Stimulated activated CD4-positive, alpha-beta T cell treated with anti-CD3 and anti-CD28 coated beads, Interleukin-2, amount 100 ng/mL, for 48 hours (primary cell): Measurements from ENCODE around the gene IL17REL.

Experiments used
- DNase-seq, 2 donors: peaks; one replicate each; pipeline ENCODE4 v3.0.0-alpha.2; 2020

The IL17REL gene

DNA sequence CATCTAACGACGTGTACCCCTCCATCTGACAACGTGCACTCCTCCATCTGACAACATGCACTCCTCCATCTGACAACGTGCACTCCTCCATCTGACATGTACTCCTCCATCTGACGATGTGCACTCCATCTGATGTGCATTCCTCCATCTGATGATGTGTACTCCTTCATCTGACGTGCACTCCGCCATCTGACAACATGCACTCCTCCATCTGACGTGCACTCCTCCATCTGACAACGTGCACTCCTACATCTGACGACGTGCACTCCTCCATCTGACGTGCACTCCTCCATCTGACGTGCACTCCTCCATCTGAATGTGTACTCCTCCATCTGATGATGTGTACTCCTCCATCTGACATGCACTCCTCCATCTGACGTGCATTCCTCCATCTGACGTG, 8.0 kb upstream of the IL17REL start:
- no peak for DNase-seq

- DNase-seq, result no peak
These were observed 6.8 kb upstream of the IL17REL start for GRCh38 chr22:50019316-50019715.

- DNase-seq, result no peak
These were observed 6.2 kb upstream of the IL17REL start for GRCh38 chr22:50018608-50019285.

DNA sequence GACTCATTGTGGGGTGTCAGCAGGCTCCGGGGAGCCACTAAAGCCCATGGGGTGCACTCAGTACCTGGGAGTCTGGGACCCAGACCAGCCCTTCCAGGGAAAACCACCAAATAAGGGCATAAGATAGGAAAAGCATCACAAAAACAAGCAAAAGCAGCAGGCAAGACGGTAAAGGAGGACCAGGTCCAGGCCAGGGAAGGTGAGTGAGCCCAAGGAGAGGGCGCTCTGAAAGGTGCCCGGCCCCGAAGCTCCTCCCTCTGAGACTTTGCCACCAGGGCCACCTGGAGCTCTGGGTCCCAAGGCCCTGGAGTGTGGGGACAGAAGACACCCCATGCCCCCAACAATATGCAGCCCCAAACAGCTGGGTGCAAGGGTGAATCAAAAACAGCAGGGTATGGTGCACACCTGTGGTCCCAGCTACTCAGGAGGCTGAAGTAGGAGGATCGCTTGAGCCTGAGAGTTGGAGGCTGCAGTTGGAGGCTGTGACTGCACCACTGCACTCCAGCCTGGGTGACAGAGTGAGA, 5.2 kb upstream of the IL17REL start:
- DNase-seq, result no peak

DNA sequence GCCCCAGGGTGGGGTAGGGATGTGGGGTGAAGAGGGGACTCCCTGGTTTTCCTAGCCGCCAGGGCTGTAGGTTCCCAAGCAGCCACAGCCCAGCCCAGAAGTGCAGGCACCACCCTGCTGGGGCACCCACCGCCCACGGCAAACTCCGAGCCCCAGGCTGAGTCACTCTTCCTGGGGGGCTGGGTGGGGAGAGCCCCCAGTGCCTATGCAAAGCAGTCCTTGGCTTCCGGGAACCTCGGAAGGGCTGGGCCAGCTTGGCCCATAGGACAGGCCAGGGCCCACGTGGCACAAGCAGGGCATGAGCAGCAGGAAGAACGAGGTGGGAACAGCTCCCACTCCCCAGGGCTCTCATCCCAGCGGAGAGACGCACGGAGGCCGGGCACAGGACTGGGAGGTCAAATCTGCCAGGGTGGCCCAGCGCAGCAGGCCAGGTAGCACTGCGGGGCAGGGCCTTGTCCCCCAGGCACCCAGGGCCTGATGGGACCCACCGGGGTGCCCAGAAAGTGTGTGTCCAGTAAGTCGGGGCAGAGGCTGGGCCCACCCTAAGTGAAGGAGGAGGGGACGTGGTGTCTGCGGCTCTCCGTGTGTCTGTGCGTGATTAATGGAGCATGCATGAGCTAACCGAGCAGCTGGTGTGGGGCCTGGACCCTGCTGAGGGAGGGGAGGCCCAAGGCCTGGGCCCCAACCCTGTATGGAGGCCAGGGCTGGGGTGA, 4.6 kb upstream of the IL17REL start:
- DNase-seq, result peak; percentile 74 to 76

DNA sequence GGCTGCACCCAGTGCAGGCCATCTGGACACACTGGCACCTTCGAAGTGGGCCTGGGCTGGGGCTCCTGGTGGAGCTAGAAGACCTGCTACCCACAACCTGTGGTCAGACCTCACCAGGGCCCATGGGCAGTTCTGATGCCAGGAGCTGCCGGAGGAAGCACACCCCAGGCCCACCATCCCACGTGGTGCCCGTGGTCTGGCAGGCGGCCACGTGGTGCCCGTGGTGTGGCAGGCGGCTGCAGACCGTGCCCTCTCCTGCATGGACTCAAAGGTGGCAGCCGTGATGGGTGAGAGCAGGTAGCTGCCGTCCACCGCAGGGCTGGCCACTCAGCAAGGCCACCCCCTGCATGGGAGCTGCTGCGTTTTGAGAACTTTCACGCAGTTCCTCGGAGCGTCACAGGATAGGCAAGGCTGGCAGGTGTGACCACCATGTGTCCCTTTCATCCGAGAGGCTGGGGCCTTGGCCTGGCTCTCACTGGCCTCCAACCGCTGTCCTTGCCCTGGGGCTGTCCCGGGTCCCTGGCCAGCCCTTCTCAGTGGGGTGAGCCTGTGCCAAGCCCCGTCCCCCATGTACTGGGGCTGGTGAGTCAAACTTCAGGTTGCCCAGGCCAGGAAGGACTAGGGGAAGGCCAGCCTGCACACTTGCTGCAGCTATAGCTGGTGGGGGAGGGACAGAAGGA, 3.9 kb upstream of the IL17REL start:
- no peak for DNase-seq

- DNase-seq, result no peak
These were observed 3.1 kb upstream of the IL17REL start for GRCh38 chr22:50015451-50016307.

GRCh38 chr22:50014655-50015401, 2.3 kb upstream of the IL17REL start:
- DNase-seq, result no peak

DNA sequence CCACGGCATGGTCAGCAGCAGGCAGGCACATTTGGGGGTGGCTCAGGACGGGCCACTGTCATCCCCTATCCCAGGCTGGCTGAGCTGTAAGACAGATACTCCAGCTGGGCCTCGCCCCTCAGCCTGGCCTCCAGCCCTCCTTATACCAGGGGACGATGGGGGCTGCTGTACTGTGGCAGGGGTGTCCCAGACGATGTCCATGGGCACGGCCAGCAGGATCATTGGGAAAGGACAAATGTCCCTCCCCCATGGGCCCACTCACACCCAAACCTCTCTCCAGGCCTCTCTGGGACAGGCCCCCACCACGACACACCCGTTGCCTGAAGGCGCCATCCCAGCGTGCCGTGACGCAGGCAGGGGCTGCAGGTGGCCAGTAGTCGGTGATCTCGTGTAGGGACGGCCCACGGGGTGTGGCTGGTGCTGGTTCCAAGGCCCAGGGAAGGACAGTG, 1.5 kb upstream of the IL17REL start:
- DNase-seq, result no peak

DNA sequence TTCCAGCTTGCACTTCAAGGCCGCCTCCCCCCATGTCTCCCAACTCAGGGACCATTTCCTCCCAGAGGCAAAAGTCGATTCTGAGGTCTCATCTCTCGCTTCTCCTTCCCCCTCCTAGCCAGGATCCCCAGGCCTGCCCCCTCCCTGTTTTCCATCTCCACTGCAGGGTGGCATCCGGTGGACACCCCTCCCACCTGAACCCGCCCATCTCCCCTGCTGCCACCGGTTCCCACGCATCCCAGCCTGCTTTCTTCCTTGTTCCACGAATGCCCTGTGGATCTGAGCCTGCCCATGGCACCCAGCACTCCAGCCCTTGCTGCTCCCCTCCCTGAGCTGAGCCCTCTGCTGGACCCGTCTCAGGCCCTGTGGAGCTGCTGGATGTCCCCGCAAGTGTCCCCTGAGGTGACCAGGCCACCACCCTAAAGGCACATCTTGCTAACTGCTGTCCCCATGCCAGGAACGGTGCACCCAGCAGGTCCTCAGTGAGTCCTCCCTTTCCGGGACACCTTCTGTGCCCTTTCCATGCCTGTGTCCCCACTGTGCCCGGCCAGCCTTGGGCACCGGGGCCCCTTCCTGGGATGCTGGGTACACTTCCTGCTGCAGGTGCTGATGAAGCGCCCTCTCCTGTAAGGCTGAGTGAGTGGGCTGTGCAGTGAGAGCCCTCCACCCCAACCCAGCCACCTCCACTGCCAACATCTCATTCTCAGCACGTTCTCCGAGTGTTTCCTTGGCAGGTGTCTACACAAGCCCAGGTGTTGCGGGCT, 936 bp downstream of the IL17REL start:
- no peak for DNase-seq

DNA sequence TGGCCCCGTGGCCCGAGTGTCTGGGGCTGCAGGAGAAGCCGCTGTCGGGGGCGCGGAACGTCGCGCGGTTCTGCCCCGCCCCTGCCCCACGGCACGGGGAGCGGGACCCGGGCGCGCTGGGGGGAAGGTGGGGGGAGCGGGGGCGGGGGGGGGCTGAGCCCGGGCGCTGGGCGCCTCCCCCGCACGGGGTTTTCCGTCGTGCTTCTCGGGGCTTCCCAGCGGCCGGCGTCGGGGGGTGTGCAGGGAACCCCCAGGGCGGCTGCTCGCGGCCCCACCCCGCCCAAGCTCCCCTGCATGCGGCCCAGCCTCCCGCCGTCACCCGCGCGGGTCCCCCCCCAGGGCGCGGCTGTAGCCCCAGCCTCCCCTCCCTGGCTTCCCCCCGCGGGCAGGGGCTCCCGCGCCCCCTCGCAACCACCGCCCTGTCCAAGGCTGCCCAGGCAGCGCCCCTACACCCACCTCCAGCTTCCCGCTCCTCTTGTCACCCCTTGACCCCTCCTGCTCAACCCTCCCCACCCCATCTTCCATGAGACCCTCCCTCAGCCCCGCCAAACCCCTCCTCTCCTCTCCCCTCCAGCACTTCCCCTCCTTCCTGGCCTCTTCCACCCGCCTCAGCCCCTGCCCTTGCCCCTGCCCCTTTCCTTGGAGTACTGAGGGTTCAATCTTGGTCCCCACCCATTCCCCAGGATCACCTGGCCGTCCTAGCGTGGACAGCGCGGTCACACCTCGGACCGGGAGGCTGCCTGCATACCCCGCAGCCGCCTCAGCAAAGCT, 1.7 kb downstream of the IL17REL start:
- no peak for DNase-seq

- DNase-seq, result no peak
These were observed 2.5 kb downstream of the IL17REL start for GRCh38 chr22:50009765-50010675.

DNA sequence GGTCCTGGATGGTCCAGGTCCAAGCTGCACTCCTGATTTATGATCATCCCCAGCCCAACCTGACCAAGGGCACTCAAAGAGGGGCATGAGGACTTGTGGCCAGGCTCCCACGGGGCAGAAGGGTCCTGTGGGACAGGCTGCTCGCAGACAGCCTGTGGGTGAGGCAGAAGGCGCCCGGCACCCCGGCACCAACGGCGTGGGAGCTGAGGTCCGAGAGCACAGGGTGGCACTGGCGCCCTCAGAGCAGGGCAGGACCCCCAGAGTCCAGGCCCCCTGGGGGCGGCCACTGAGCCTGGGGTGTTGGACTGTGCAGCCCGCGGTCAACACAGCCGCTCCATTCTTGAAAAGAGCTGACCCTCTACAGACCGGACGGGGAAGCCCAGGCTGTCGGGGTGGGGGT, 3.3 kb downstream of the IL17REL start:
- no peak for DNase-seq

- no peak for DNase-seq
These were observed 4.2 kb downstream of the IL17REL start for GRCh38 chr22:50008151-50009040.

- no peak for DNase-seq
These were observed 5.5 kb downstream of the IL17REL start for GRCh38 chr22:50007057-50007511.

DNA sequence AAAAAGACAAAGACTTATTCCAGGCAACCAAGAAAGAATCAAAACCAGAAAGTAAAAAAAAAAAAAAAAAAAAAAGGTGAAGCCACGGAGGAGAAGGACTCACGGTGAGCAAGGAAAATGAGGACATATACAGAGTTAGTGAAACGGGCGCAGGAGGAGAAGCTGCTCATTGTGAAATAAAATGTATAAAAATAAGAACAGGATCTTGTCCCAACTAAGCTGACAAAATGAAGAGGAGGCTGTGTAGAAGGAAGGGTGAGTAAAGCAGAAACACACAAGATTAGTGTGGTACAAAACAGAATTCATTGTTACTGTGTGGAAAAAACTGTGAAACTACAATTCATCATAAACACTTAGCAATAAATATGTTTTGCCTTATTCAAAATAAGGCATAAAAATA, 7.6 kb downstream of the IL17REL start:
- DNase-seq, result no peak

DNA sequence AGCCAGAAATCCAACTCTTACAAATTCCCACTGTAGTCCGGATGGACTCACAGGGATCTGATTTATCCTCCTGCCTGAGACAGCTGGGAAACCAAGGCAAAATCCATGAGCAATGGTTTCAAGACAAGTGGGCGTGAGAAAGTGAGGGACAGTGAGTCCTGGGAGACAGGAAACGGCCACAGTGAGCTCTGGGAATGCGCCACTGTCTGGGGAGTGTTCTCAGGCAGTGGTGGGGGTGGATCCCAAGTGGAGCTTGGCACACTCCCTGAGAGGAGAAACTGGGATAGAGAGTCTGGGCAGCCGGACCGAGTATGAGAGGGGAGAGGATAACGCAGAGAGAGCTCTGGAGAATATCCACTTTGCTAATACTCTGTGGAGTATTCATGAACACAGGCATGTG, 9.8 kb downstream of the IL17REL start:
- DNase-seq, result no peak
